ENCODE measurements around the gene CEP164.

Gene CEP164

GRCh38 chr11:117458275-117459122 lies 130.8 kb downstream of the CEP164 start:
- peak in 2 of 3 donors; percentile 18 to 38 for DNase-seq (ENCODE audit: low read depth in 2 of 3, low spot score in 1 of 3)

DNA sequence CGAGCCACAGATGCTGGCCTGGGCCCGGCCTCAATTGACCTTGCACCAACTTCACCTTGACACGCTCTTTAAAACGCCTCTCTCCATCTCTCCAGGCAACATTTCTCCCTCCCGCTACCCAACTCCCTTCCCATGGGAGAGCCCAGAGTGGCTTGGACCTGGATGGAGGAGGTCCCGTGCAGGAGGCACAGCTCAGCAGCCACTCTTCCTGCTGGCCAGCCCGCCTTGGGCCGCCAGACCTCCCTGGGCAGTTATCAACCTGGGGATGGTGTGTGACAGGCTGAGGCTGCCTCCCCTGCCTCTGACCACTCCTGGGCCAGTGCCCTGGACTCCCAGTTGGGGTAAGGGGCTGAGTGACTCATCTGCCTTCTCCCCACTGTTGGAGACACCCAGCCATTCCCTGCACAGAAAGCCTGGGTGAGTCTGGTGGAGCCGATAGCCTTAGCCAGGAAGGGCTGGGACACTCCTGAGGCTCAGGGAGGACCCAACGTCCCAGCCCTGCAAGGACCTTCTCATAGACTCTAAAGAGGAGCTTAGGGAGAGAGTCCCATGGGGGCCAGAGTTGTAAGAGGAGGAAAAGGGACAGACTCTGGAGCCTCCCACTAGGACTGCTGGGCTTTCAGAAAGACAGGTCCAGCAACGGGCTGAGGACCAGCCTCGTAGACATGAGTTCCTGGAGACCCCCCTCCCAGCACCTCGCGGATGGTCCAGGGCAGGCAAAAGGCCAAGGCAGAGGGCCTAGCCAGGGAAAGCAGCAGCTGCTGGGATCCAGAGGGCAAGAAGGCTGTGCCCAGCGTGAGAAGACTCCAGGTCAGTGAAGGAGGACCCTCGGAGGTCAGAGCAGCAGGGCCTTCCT lies 131.7 kb downstream of the CEP164 start:
- DNase-seq (ENCODE audit: low read depth in 2 of 3, low spot score in 1 of 3) = no peak

- no peak for DNase-seq (ENCODE audit: low read depth in 2 of 3, low spot score in 1 of 3)
Observed at GRCh38 chr11:117459979-117460300, 132.3 kb downstream of the CEP164 start.

GRCh38 chr11:117461396-117462182 lies 133.9 kb downstream of the CEP164 start:
- no peak for DNase-seq (ENCODE audit: low read depth in 2 of 3, low spot score in 1 of 3)

GRCh38 chr11:117462183-117462863 lies 134.7 kb downstream of the CEP164 start:
- no peak for DNase-seq (ENCODE audit: low read depth in 2 of 3, low spot score in 1 of 3)

- no peak for DNase-seq (ENCODE audit: low read depth in 2 of 3, low spot score in 1 of 3)
Observed at GRCh38 chr11:117462864-117463247, 135.2 kb downstream of the CEP164 start.
